HEK293 (cell line): ENCODE results near the gene SBF2.

Experiments used
- CTCF ChIA-PET: fragments of 350-600 bp; formaldehyde crosslinking; extraction: SDS; loops from one replicate; lab custom pipeline; 2021; ENCODE audit warnings: antibody characterized with exemption; lab: Yijun Ruan, JAX
- POLR2A ChIA-PET: fragments of 300-600 bp; formaldehyde crosslinking; extraction: SDS; loops from one replicate; lab custom pipeline; 2020; ENCODE audit warnings: antibody characterized with exemption, inconsistent platforms; lab: Yijun Ruan, JAX
- H3K27ac ChIP-seq: fragments of 200-500 bp; sonication (Bioruptor generic); 2 replicates; pipeline ENCODE4 v1.5.1; 2014; ENCODE audit warnings: low read depth, low read length, control low read depth, inconsistent platforms; ENCODE audit errors: extremely low read depth
- H3K36me3 ChIP-seq, 2 experiments: fragments of 200-500 bp in 1 of 2; sonication (Bioruptor generic) in 1 of 2; 1 replicate in 1 of 2; 2 replicates in 1 of 2; pipeline ENCODE4 v1.5.1; 2014 to 2017; ENCODE audit warnings: inconsistent platforms in 2 of 2, low read length in 2 of 2; ENCODE audit not compliant: control insufficient read depth in 2 of 2, insufficient read depth in 1 of 2
- H3K4me1 ChIP-seq: fragments of 200-500 bp; sonication (Bioruptor generic); 2 replicates; pipeline ENCODE4 v1.5.1; 2014; ENCODE audit warnings: mild to moderate bottlenecking, low read length, inconsistent platforms; ENCODE audit not compliant: control insufficient read depth, insufficient read depth
- H3K4me3 ChIP-seq: 2 replicates; pipeline ENCODE4 v1.5.1; 2011; ENCODE audit warnings: low read depth, mild to moderate bottlenecking, control low read depth, low read length, moderate library complexity
- H3K9me3 ChIP-seq: fragments of 200-500 bp; sonication (Bioruptor generic); 2 replicates; pipeline ENCODE4 v1.5.1; 2014; ENCODE audit warnings: low read depth, low read length, inconsistent platforms; ENCODE audit not compliant: control insufficient read depth, insufficient read depth
- BCL11B ChIP-seq: fragments of 450-650 bp; formaldehyde crosslinking; IDR thresholded peaks from 2 replicates; pipeline ENCODE4 v1.5.1; 2016; ENCODE audit warnings: low read depth, missing biosample characterization, missing genetic modification characterization
- GLIS2 ChIP-seq: fragments of 450-650 bp; formaldehyde crosslinking; IDR thresholded peaks from 2 replicates; pipeline ENCODE4 v1.5.1; 2016; ENCODE audit warnings: missing biosample characterization, missing genetic modification characterization
- INSM2 ChIP-seq: fragments of 450-650 bp; formaldehyde crosslinking; IDR thresholded peaks from 2 replicates; pipeline ENCODE4 v1.5.1; 2016; ENCODE audit warnings: missing biosample characterization, missing genetic modification characterization
- KLF10 ChIP-seq: fragments of 450-650 bp; IDR thresholded peaks from 2 replicates; pipeline ENCODE4 v1.5.1; 2018; ENCODE audit warnings: missing biosample characterization, mild to moderate bottlenecking, missing genetic modification characterization
- PRDM10 ChIP-seq: fragments of 450-650 bp; formaldehyde crosslinking; IDR thresholded peaks from 2 replicates; pipeline ENCODE4 v1.5.1; 2016; ENCODE audit warnings: missing biosample characterization, missing genetic modification characterization
- TCF7L2 ChIP-seq: IDR thresholded peaks from 2 replicates; pipeline ENCODE4 v1.6.1; 2011; ENCODE audit warnings: low read depth, mild to moderate bottlenecking, inconsistent platforms, low read length, moderate library complexity, borderline replicate concordance
- ZBTB7A ChIP-seq: fragments of 450-650 bp; formaldehyde crosslinking; IDR thresholded peaks from 2 replicates; pipeline ENCODE4 v1.5.1; 2016; ENCODE audit warnings: low read depth, missing biosample characterization, missing genetic modification characterization
- ZFP69B ChIP-seq: fragments of 450-650 bp; formaldehyde crosslinking; IDR thresholded peaks from 2 replicates; pipeline ENCODE4 v1.5.1; 2016; ENCODE audit warnings: missing biosample characterization, missing genetic modification characterization
- ZNF114 ChIP-seq: fragments of 450-650 bp; formaldehyde crosslinking; IDR thresholded peaks from 2 replicates; pipeline ENCODE4 v1.5.0; 2017; ENCODE audit warnings: missing biosample characterization, missing genetic modification characterization
- ZNF133 ChIP-seq: fragments of 450-650 bp; formaldehyde crosslinking; IDR thresholded peaks from 2 replicates; pipeline ENCODE4 v1.5.1; 2016; ENCODE audit warnings: missing biosample characterization, missing genetic modification characterization
- ZNF175 ChIP-seq: fragments of 450-650 bp; formaldehyde crosslinking; IDR thresholded peaks from 2 replicates; pipeline ENCODE4 v1.5.1; 2016; ENCODE audit warnings: missing biosample characterization, missing genetic modification characterization
- ZNF391 ChIP-seq: fragments of 450-650 bp; formaldehyde crosslinking; IDR thresholded peaks from 2 replicates; pipeline ENCODE4 v1.5.1; 2016; ENCODE audit warnings: low read depth, missing biosample characterization, missing genetic modification characterization, borderline replicate concordance
- ZNF398 ChIP-seq: fragments of 450-650 bp; formaldehyde crosslinking; IDR thresholded peaks from 2 replicates; pipeline ENCODE4 v1.5.1; 2017; ENCODE audit warnings: missing biosample characterization, missing genetic modification characterization
- ZNF404 ChIP-seq: fragments of 450-650 bp; formaldehyde crosslinking; IDR thresholded peaks from 2 replicates; pipeline ENCODE4 v1.5.1; 2017; ENCODE audit warnings: missing biosample characterization, missing genetic modification characterization
- ZNF473 ChIP-seq: fragments of 450-650 bp; formaldehyde crosslinking; IDR thresholded peaks from 2 replicates; pipeline ENCODE4 v1.5.1; 2017; ENCODE audit warnings: missing biosample characterization, missing genetic modification characterization
- ZNF518A ChIP-seq: fragments of 450-650 bp; formaldehyde crosslinking; conservative IDR thresholded peaks from 2 replicates; pipeline ENCODE4 v1.5.1; 2016; ENCODE audit warnings: low read depth, missing biosample characterization, missing genetic modification characterization
- ZNF521 ChIP-seq: fragments of 450-650 bp; formaldehyde crosslinking; IDR thresholded peaks from 2 replicates; pipeline ENCODE4 v1.5.1; 2017; ENCODE audit warnings: missing biosample characterization, mild to moderate bottlenecking, missing genetic modification characterization
- ZNF548 ChIP-seq: fragments of 450-650 bp; formaldehyde crosslinking; IDR thresholded peaks from 2 replicates; pipeline ENCODE4 v1.5.1; 2016; ENCODE audit warnings: missing biosample characterization, missing genetic modification characterization
- ZNF580 ChIP-seq: fragments of 450-650 bp; formaldehyde crosslinking; IDR thresholded peaks from 2 replicates; pipeline ENCODE4 v1.5.1; 2016; ENCODE audit warnings: missing biosample characterization, missing genetic modification characterization
- ZNF654 ChIP-seq: fragments of 450-650 bp; formaldehyde crosslinking; IDR thresholded peaks from 2 replicates; pipeline ENCODE4 v1.5.1; 2016; ENCODE audit warnings: low read depth, missing biosample characterization, missing genetic modification characterization
- ZNF670 ChIP-seq: fragments of 450-650 bp; formaldehyde crosslinking; IDR thresholded peaks from 2 replicates; pipeline ENCODE4 v1.5.1; 2016; ENCODE audit warnings: missing biosample characterization, missing genetic modification characterization, low read depth
- ZNF777 ChIP-seq: fragments of 450-650 bp; formaldehyde crosslinking; IDR thresholded peaks from 2 replicates; pipeline ENCODE4 v1.5.1; 2017; ENCODE audit warnings: missing biosample characterization, missing genetic modification characterization, borderline replicate concordance
- ZNF843 ChIP-seq: fragments of 450-650 bp; formaldehyde crosslinking; IDR thresholded peaks from 2 replicates; pipeline ENCODE4 v1.5.1; 2016; ENCODE audit warnings: missing biosample characterization, missing genetic modification characterization
- ZSCAN16 ChIP-seq: fragments of 450-650 bp; formaldehyde crosslinking; IDR thresholded peaks from 2 replicates; pipeline ENCODE4 v1.5.1; 2016; ENCODE audit warnings: missing biosample characterization, missing genetic modification characterization
- ZSCAN23 ChIP-seq: fragments of 450-650 bp; formaldehyde crosslinking; IDR thresholded peaks from 2 replicates; pipeline ENCODE4 v1.5.1; 2016; ENCODE audit warnings: missing biosample characterization, missing genetic modification characterization

The SBF2 gene

GRCh38 chr11:9847636-9848035 lies 446.4 kb downstream of the SBF2 start:
- Histone ChIP-seq H3K36me3 (peaks cover 0 to 26% of the 10 kb centered on the region in 2 experiments; a peak in 1 of 3 replicates), H3K4me1 (no peaks in the 10 kb centered on the region)
- POLR2A ChIA-PET: no interaction called here
- TF ChIP-seq ZNF473 (tag by site-specific recombination) (no peak), ZNF175 (no peak), ZSCAN23 (tag by site-specific recombination) (no peak), ZNF114 (tag by site-specific recombination) (no peak), ZNF518A (tag by site-specific recombination) (no peak), INSM2 (no peak), ZNF777 (tag by site-specific recombination) (no peak), ZNF133 (tag by site-specific recombination) (no peak), ZSCAN16 (no peak), BCL11B (tag by site-specific recombination) (no peak), TCF7L2 (no peak), ZNF580 (no peak), ZBTB7A (tag by site-specific recombination) (no peak), KLF10 (tag by site-specific recombination) (no peak), GLIS2 (tag by site-specific recombination) (no peak), ZNF843 (tag by site-specific recombination) (no peak)
- TF ChIP-seq, all 188 proteins: peak for 0
- Histone ChIP-seq H3K9me3 (no peaks in the 10 kb centered on the region), H3K4me3 (no peak overlapping the region), H3K27ac (no peak overlapping the region)
- CTCF ChIA-PET: interaction anchor here (0.8 to 1.6 kb wide), 2 partner anchors 15 to 229 kb away, joined by 3 to 6 read pairs; no protein-coding TSS in a partner anchor

- ChIA-PET POLR2A (interaction anchor here (1.0 kb wide), 1 partner anchor 462 kb away, joined by 3 read pairs; the partner anchor contains the start of gene ADM), CTCF (no interaction called here)
- H3K27ac ChIP-seq: no peak overlapping the region
- no peak overlapping the region for H3K4me3 ChIP-seq
- H3K36me3 ChIP-seq: peaks cover 0 to 28% of the 10 kb centered on the region in 2 experiments; a peak in 1 of 3 replicates
- no peaks in the 10 kb centered on the region for H3K9me3 ChIP-seq
- no peaks in the 10 kb centered on the region for H3K4me1 ChIP-seq
- TF ChIP-seq ZNF391: no peak
- TF ChIP-seq PRDM10: no peak
- no peak for TF ChIP-seq ZNF548 (tag by site-specific recombination)
- TF ChIP-seq ZFP69B: no peak
- TF ChIP-seq ZNF398 (tag by site-specific recombination): no peak
- TF ChIP-seq ZNF404: no peak
- TF ChIP-seq ZSCAN16: no peak
- no peak for TF ChIP-seq ZNF654 (tag by site-specific recombination)
- TF ChIP-seq ZNF670 (tag by site-specific recombination): no peak
- TF ChIP-seq ZNF521 (tag by site-specific recombination): no peak
Observed at GRCh38 chr11:9842923-9843322, 451.1 kb downstream of the SBF2 start.
